Stimulated activated naive CD4-positive, alpha-beta T cell (primary cell): ENCODE results near the gene GPR18.

Source experiments
- DNase-seq, 6 experiments: peaks; one replicate each; lab custom pipeline; 2025; lab: John Stamatoyannopoulos, UW

GPR18 gene

DNA sequence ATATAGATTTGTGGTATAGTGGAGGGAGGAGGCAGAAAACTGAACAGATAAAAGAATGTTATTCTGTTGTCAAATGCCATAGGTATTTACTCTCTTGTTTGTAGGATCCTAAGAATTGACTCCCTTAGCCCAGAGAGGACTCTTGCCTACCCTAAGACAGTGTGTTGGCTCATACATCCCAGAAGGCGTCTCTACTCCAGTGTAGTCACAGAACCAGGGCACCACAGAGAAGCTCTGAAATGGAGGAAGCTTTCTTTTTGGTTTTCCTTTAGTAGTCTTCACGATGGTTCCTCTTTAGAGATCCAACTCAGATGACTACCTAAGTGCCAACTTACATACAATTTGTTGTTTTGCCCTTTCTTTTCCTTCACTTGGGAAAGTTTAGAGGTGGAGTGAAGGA is 35.0 kb upstream of the GPR18 start:
- no peak for DNase-seq

DNA sequence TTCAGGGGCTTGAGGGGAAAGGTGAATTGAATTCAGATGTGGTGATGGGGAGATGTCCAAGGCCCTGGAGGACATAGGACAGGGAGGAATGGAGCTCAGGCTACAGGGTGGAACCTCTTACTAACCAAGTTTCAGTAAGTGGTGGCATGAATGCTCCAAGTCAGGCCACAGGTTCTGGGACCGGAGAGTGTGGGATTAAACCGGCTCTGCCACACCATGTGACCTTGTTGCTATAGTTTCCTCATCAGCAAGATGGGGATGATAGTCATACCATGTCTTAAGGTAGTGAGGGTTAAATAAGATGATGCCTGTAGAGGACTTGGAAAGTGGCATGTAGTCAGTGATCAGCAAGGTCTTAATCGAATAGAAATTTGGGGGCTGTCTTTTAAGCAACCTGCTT is 32.7 kb upstream of the GPR18 start:
- DNase-seq: no peak

DNA sequence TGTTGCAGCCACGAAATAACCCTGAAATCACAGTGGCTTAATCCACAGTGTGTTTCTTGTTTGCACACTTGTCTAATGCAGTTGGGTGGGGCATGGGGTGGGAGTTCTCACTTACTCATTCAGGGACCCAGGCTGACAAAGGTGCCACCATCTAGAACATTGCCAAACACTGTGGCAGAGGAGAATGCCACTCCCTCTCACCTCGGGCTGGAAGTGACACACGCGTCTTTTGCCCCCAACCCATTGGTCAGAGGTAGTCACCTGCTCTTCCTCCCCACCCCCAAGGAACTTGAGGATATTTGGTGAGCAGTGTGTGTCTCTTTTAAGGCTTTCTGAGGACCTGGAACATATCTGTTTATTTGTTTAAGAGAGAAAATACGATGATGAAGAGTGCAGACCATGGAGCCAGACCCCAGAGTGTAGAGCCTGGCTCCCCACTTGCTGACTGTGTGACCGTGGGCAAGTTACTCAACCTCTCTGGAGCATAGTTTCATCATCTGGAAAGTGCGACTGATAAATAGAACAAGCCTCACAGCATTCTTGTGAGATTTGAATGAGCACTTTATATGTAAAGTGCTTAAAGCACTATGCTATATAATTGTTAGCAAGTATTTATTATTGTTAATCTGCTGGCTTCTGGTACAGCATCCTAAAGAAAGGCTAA is 31.6 kb upstream of the GPR18 start:
- DNase-seq: no peak

DNA sequence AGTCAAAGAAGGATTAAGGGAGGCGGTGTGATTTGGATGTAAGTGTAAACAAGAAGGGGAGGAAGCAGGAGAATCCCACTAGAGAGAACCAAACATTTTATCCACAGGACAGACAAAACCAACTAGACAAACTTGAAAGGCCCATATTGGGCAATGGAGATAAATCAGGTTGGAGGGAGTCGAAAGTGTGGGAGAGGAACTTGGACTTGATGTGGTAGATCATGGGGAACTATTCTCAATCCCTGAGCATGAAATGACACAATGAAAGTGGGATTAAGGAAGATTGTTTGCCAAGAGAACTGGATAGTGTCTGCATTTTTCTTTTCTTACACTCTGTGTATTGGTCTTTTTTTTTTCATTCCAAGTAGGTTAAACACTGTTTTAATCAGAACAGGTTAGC is 31.1 kb upstream of the GPR18 start:
- no peak for DNase-seq

DNA sequence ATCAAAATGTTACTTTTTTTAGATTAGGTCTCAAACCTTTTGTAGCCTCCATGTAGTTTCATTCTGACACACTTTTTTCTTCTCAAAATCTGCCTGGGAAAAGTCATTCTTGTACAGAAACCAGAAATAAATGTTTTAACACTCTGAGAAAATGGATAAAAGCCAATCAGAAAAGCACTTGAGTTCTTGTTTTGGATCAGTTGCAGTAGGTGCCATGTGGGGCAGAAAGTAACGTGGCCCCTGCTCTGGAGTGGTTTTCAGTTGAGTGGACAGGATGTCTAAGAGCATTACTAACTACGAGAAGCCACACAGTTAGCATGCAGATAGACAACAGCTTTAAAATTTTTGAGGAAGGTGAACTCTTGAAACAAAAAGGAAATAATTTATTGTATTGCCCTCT is 29.9 kb upstream of the GPR18 start:
- DNase-seq: no peak

DNA sequence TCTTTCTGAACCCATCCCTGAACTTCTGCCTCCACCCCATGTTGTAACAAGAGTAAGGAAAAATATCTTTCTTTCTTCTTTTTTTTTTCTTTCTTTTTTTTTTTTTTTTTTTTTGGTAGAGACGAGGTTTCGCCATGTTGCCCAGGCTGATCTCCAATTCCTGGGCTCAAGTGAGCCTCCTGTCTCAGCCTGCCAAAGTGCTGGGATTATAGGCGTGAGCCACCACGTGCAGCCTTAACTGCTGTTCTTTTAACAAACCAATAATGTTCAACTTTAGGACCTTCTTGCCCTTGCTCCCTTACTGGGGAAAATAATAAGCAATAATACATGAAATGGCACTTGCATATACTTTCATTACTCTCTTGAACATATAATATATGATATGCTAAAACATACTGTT is 29.4 kb upstream of the GPR18 start:
- no peak for DNase-seq

DNA sequence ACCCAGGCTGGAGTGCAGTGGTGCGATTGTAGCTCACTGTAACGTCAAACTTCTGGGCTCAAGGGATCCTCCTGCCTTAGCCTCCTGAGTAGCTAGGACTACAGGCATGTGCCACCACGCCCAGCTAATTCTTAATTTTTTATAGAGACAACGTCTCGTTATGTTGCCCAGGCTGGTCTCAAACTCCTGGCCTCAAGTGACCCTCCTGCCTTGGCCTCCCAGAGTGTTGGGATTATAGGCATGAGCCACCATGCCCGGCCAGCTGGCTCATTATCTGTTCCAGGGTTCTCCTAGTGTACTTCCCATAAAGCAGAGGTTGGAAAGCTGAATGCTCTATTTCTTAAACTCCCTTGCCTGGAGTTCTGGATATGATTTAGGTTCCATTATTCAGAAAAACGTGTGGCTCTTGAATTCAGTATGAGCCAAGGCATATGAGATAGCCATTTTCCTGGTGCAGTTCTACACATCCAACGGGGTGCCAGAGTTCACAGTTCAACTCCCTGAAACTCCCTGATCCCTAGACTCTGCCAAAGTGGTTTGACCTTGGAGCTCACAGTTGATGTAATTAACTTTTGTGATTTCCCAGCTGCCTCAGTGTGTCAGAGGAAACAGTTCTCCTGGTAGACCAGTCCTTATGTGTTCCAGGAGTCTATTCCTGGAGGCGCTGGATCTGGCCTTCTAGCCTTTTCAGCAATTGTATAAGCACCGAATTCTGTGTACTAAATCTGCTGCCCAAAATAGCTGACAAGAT is 27.4 kb upstream of the GPR18 start:
- no peak for DNase-seq

DNA sequence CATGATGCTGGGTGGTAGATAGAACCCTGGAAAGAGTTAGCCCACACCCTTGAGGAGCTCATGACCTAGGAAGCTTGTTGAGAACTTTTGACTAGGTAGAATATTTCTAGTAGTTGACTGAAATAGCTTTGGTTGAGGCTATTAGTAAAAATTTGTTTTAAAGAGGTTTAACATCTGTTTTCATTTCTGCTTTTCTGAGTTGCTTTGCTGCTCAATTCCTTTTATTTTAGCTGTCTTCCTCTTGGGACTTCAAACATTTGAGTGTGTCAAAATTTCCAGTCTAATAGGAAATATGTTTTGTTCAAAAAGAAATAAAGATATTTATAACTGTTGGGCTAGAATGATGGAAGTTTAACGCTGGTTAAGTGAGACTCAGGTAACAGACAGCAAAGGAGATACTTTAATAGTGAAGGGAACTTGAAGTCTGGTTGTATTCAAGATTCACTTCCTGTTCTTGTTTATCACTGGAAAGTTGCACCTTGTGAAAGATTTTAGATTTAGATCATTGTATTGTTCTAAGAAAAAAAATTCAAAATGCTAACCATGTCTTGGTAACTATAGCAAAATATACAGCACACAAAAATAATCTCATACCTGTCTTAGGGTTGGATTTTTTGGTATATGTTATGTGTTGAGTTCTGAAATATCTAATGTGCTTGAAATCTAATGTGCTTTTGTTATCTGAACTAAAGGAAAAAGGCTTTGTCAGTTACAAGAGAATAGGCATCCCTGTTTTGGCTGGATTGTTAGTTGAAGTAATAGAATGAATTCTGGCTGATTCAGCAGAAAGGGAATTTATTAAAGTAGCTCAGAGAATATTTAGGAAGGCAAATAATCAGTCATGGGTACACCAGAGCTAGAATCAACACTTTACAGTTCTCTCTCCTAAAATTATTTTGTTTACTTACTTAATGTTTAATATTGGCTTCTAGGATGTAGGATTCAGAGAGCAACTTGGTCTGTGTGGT is 24.4 kb upstream of the GPR18 start:
- peak in 3 of 6 experiments; percentile 61 to 72 (median 65) for DNase-seq

DNA sequence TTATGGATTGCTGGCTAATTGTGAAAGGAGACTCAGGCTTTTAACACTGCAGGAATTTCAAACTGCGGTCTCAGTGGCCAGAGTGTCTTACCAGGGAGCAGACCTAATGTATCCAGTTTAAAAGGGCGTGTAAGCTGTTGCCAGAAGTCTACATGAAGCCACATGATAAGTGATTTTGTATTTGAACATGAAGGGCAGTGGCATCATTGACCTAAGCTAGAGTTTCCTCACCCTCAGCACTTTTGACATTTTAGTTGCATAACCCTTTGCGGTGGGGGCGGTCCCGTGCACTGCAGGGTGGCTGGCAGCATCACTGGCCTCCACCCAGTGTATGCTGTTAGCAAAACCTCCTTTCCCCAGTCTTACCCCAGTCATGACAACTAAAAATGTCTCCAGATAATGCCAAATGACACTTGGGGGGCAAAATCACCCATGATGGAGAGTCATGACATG is 23.7 kb upstream of the GPR18 start:
- peak; percentile 27 to 57 (median 46) for DNase-seq

DNA sequence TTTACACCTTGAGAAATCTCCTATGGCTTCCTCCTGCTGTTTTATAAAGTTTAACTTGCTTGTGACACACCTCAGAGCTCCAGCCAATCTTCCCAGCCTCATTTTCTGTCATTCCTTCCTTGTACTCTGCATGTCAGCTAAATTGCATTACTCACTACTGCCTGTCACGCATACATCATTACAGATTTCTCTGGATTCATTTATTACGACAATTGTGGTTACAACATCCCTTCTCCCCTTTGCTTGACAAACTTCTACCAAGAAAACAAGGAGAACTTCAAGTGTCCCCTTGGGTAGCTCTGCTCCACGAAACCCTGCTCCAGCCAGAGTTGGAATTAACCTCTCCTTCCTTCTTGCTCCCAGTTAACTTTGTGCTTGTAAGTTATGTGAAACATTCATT is 22.0 kb upstream of the GPR18 start:
- DNase-seq: no peak

DNA sequence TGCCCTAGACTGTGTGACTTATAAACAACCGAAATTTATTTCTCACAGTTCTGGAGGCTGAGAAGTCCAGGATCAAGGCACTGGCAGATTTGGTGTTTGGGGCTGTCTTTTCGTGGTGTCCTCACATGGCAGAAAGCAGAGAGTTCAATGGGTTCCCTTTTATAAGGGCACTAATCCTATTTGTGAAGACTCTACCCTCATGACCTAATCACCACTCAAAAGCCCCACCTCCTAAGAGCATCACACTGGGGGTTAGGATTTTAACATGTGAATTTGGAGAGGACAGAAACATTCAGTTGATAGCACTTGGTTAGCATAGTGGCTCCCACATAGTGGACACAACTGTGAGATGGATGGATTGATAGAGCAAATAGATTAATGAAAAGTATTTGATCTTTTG is 21.5 kb upstream of the GPR18 start:
- no peak for DNase-seq

DNA sequence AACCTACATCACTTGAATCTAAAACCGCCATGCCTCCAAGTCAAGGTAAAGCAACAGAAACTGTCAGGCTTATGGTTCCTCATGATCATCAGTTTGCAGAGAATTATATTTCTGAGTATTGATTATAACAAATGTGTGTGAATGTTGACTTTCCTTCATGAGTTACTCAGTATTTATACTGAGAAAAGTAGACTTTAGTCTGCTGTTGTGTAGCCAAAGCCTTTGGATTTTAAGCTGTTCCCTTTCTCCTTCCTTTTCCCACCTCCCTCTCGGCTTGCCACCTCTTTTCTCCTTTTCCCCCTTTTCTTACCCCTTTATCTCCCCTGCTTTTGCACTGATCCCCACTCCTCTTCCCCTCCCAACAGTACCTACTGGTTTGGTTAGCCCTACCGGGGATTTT is 20.7 kb upstream of the GPR18 start:
- no peak for DNase-seq

DNA sequence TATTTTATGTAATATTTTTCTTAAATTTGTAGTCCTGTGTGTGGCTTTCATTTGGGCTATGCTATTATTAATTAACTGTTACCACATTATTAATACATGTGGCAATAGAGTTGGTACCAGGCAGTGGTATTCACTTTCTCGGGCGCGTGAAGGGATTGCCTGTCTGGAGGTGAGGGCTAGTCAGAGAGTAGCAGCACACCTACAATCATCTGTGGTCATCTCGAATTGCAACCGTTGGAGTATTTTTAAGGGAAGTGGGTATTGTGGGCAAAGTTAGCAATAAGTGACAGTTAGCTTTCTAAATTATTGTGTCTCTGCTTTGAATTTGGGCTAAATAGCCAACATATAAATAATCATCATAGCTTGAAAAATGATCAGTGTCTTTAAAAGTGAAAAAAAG is 20.0 kb upstream of the GPR18 start:
- no peak for DNase-seq

DNA sequence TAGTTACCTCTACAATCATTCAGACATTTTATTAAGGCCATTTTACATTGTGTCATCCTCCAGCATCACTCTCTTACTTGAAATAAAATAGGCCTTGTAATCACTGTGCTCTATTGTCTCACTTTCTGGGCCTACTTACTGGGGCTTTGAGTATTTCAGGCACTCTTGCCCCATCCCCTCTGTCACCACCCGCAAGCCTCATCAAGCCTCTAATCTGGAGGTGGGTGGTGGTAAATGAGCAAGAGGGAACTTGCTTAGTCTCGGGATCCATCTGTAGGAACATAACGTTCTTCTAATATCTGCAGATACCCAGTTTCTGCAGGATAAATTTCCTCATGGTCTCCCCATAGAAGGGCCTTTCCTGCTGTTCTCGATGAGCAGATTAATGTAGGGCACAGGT is 19.4 kb upstream of the GPR18 start:
- no peak for DNase-seq

DNA sequence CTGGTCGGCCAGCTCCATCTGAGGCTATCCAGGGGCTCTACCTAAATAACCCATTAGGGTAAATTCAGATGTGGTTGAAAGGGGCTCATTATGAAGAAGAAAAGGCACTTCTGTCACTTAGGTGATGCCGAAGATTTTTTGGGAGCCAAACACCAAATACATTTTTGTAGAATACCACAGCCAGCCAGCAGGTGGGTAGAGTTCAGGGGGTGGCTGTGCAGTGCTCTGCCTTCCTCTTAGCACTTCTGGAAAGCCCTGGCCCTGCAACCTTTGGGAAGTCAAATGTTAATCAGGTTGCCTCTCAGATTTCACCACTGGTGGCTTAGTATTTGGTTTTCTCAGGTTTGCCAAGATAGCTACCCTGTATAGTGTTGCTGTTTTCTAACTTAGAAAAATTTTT is 18.5 kb upstream of the GPR18 start:
- DNase-seq: peak in 1 of 6 experiments; percentile 23

DNA sequence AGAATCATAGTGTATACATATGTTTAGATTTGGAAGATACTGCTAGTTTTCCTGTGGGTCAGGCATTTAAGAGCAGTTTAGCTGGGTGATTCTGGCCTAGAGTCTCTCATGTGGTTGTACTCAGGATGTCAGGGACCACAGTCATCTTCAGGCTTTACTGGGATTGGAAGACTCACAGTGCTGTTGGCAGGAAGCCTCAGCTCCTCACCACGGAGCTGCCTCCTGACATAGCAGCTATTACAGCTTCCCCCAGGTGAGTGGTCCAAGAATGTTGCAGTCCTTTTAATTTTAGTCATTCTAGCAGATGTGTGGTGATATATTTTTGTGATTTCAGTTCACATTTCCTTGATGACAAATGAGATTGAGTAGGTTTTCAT is 16.9 kb upstream of the GPR18 start:
- peak in 2 of 6 experiments; percentile 15 to 29 for DNase-seq

DNA sequence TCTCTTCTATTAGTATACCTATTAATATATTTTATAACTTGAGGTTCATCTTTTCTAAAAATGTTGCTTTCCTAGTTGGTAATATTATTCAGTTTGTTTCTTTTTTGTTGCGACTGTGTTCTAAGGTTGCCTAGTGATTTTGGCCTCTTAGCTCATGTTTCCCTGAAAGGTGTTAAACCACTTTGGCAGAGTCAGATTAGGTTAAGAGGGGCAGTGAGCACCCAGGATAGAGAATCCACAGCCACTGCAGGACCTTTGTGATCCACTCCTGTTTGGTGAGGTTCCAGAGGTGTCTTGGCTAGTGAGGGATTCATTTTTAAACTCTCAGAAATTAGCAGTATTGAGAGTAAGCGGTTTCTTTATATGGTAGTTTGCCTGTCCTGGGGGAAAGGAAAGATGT is 14.9 kb upstream of the GPR18 start:
- no peak for DNase-seq

DNA sequence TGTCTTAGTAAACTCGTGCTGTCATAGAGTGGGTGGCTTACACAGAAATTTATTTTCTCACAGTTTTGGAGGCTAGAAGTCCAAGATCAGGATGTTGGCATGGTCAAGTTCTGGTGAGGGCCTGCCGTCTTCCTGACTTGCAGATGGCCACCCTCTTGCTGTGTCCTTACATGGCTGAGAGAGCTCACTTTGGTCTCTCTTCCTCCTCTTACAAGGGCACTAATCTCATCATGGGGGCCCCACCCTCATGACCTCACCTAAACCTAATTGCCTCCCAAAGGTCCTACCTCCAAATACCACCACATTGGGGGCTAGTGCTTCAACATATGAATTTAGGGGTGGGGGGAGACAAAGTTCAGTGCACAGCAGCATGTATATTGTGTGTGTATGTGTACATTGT is 14.3 kb upstream of the GPR18 start:
- no peak for DNase-seq

DNA sequence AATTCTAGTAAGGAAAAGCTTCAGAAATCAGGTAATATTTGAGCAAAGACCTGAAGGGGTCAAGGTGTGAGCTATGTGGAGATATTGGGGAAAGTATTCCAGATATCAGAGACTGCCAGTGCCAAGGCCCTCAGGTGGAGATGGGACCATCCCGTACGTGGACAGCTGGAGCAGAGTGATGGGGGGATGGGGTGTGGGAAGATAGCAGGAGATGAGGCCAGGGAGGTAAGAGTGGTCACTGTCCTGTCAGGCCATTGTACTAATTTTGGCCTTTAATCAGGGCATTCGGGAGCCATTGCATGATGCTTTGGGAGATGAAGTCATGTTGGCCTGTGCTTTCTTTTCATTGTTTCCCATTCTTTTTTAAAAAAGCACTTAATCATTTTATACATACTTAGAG is 13.1 kb upstream of the GPR18 start:
- no peak for DNase-seq

DNA sequence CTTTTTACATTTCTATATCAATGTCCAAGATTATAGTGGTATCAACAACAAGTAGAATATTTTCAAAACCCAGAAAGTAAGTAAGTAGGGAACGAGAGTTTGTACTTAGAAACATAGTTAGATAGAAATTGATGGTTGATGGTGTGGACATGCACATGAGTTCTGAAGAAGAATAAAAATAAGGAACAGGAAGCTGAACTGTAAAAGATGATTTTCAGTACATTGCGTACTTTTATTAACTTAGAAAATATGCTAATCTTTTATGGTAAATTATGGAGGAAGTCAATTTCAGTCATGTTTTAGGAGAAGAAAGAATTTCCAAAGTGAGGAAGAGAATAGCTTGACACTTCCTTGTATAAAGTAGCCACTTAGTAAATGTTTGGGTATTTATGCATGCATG is 12.3 kb upstream of the GPR18 start:
- DNase-seq: no peak

DNA sequence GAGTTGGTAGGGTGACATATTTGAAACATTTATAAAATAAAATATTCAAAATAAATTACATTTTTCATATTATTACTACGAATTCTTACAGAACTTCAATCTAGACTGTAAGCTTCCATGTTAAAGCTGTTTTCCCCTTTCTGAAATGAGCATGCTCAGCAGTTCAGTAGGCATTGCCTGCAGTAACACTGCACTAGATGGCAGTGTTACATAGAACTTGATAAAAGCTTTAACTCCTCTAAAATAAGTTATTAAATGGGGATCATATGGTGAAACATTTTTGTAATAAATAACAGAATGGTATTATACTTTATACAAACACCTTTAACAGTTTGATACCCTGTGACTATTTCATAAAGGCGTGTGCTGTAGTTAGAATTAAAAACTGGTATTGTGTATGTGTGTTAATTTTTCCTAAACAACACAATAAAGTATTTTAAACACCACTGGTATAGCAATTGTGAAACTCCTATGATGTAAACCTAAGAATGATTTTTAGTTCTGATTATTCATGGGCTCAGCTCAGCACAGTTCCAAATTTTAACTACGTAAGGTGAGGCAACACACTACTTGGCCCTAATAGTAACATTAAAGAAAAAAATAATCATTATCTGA is 11.6 kb upstream of the GPR18 start:
- peak in 5 of 6 experiments; percentile 17 to 67 (median 36) for DNase-seq

DNA sequence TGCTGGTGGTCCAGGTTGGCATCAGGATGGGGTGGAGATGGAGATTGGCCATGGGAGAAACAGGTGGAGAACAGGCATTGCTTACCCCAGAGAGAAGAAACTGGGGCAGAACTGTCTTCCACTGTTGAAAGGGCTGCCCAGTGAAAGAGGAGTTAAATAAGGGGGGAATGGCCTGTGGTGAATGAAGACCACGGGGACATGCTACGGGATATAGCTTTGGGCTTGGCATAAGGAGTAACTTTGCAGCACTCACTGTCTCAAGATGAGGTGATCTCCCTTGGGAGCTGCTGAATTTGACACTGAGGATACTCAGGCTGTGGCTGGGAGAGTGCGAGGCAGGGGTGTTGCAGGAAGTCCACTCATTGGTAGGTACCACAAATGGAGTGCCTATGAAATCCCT is 10.6 kb upstream of the GPR18 start:
- DNase-seq: no peak
